ENCODE measurements around the gene CBLB.
A peak's percentile ranks its signal among the peaks of the same experiment; 100 is the strongest.
"Not testable (repeated sequence)": the region's sequence is repeated elsewhere in the genome, so short reads cannot be mapped to it uniquely, and the experiment has no call there.

Gene CBLB

DNA sequence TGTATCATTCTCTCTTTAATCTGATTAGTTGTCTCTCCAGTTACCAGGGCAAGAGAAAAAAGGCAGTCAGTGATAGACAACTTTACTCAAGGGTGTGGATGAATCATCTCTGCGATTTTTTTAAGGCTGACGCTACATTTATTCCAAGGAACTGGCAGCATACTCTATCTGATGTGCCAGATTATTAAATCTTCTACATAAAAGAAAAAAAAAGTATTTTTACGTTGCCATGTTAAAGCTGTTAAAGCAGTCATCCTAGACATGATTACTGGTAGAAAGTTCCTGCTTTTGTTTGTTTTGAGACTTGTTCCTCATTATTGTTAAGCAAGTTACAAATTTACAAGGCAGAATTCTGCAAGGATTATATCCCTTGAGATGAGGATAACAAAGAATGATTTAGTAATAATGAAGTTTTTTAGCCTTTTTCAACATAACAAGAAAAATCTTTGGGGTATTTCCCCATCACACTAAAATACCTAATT lies 121.7 kb downstream of the CBLB start:
- WGBS, 2 experiments = 87 to 95% methylated on average over 3 of the region's 3 CpGs
- Histone ChIP-seq H3K27me3 (ENCODE audit: control insufficient read depth, insufficient read depth, low read length, poor library complexity, severe bottlenecking) (no peaks in the 10 kb centered on the region), H3K4me1 (ENCODE audit: control insufficient read depth, insufficient read depth, low read length) (peaks cover 8% of the 10 kb centered on the region), H3K36me3 (ENCODE audit: control insufficient read depth, insufficient read depth, low read length) (peaks cover 5% of the 10 kb centered on the region), H3K27ac (ENCODE audit: insufficient read depth, low read depth, low read length, poor library complexity, severe bottlenecking) (no peak overlapping the region), H3K9me3 (ENCODE audit: control insufficient read depth, low read length) (no peaks in the 10 kb centered on the region), H3K4me3 (ENCODE audit: insufficient read depth, low read depth, low read length) (no peak overlapping the region)

DNA sequence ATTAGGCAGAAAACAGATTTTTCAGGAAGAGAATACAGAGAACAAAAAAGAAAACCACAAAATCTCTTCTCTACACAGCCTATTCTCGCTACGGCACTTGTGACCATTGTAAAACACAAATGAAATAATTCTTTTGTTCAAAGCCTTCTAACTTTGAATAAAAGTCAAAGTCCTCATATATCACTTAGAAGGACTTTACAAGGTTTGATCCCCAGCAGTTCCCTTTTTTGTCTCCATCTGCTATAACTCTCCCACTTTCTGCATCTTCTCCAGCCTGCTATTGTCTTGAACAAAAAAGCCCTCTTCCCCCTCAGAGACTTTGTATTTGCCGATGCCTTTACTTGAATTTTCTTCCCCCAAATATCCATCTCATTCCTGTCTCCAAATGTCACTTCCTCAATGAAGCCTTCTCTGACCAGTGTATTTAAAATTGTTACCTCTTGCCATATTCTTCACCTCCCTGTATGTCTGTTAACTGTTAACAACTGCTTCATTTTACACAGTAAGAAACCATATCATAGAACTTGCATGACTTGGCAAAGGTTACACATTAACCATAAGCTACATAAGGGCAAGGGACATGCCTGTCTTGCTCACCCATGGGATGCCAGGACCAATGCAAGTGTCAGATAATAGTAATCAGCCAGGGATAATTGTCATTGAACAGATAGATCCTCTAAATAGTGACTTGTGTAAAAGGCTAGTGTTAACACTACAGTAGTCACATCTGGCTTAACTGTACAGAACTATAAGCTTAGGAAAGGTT lies 122.4 kb downstream of the CBLB start:
- H3K27me3 ChIP-seq (ENCODE audit: control insufficient read depth, insufficient read depth, low read length, poor library complexity, severe bottlenecking) = no peaks in the 10 kb centered on the region
- WGBS, 2 experiments = 40 to 67% methylated on average over 3 of the region's 3 CpGs
- peaks cover 8% of the 10 kb centered on the region for H3K4me1 ChIP-seq (ENCODE audit: control insufficient read depth, insufficient read depth, low read length)
- H3K9me3 ChIP-seq (ENCODE audit: control insufficient read depth, low read length) = no peaks in the 10 kb centered on the region
- H3K36me3 ChIP-seq (ENCODE audit: control insufficient read depth, insufficient read depth, low read length) = peaks cover 5% of the 10 kb centered on the region
- H3K27ac ChIP-seq (ENCODE audit: insufficient read depth, low read depth, low read length, poor library complexity, severe bottlenecking) = peak overlapping the region; percentile 48
- no peak overlapping the region for H3K4me3 ChIP-seq (ENCODE audit: insufficient read depth, low read depth, low read length)

DNA sequence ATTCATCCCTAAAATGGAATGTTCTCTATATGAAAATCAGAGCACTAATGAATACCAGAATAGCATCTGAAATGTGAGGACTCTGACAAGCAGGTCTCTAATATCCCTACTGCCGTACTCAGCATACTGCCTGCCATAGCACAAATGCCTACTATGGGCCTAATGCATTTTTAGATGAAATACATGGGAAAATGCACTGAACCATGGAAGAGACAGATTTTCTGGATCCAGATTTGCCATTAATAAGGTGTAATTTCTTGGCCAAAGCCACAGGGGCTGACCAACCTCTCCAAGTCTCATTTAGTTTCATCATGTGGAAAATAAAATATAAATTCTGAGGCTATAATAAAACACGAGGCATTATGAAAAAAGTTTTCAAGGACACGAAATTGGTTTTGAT lies 123.8 kb downstream of the CBLB start:
- Histone ChIP-seq H3K36me3 (ENCODE audit: control insufficient read depth, insufficient read depth, low read length) (peaks cover 5% of the 10 kb centered on the region), H3K27me3 (ENCODE audit: control insufficient read depth, insufficient read depth, low read length, poor library complexity, severe bottlenecking) (no peaks in the 10 kb centered on the region), H3K27ac (ENCODE audit: insufficient read depth, low read depth, low read length, poor library complexity, severe bottlenecking) (no peak overlapping the region), H3K4me1 (ENCODE audit: control insufficient read depth, insufficient read depth, low read length) (peaks cover 8% of the 10 kb centered on the region), H3K4me3 (ENCODE audit: insufficient read depth, low read depth, low read length) (no peak overlapping the region), H3K9me3 (ENCODE audit: control insufficient read depth, low read length) (no peaks in the 10 kb centered on the region)
- 90 to 100% methylated on average over 1 of the region's 3 CpGs for WGBS, 2 experiments

DNA sequence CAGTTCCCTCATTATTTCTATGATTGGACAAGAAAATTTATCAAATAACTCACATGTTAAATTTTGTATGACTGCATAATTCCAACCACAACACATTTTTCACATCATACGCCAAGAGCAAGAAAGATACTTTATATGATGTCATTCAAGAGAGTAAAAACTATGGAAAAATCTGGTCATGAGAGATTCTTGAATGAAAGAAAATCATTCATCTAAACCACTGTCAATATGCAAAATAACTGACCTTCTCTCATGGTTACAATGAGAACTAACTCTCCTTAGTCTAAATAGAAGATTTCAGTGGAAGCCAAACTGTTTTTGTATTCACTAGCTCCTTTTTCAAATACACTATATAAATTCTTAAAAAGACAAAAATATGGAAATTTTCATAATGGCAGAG lies 124.6 kb downstream of the CBLB start:
- WGBS, 2 experiments = 100% methylated on average over 1 of the region's 1 CpG; no CpG with 5 or more reads in 1 of the 2 experiments

DNA sequence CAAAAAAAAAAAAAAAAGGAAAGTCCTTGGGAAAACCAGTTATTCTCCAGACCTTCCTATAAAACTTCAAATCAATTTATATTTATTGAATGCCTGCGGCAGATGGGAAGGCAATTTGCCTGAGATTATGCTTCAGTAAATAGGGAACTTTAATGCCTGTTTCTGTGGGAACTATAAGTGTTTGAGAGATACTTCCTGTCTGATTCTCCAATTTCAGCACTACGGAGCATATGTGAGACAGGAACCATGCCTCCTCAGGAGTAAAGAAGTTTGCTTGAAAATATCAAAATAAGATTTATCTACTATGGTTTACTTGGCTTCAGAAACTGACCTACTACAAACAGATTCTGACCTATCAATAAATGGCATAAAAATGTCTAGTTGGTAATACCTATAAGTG lies 135.5 kb downstream of the CBLB start:
- Histone ChIP-seq H3K9me3 (ENCODE audit: control insufficient read depth, low read length) (no peaks in the 10 kb centered on the region), H3K27me3 (ENCODE audit: control insufficient read depth, insufficient read depth, low read length, poor library complexity, severe bottlenecking) (no peaks in the 10 kb centered on the region), H3K4me3 (ENCODE audit: insufficient read depth, low read depth, low read length) (no peak overlapping the region), H3K4me1 (ENCODE audit: control insufficient read depth, insufficient read depth, low read length) (no peaks in the 10 kb centered on the region), H3K27ac (ENCODE audit: insufficient read depth, low read depth, low read length, poor library complexity, severe bottlenecking) (no peak overlapping the region), H3K36me3 (ENCODE audit: control insufficient read depth, insufficient read depth, low read length) (no peaks in the 10 kb centered on the region)
- 100% methylated on average over 1 to 2 of the region's 2 CpGs for WGBS, 2 experiments

More for the DNA sequence above, 124.6 kb downstream of the CBLB start:
- peaks cover 5% of the 10 kb centered on the region for H3K36me3 ChIP-seq (ENCODE audit: control insufficient read depth, insufficient read depth, low read length)
- no peaks in the 10 kb centered on the region for H3K27me3 ChIP-seq (ENCODE audit: control insufficient read depth, insufficient read depth, low read length, poor library complexity, severe bottlenecking)
- H3K27ac ChIP-seq (ENCODE audit: insufficient read depth, low read depth, low read length, poor library complexity, severe bottlenecking) = no peak overlapping the region
- H3K4me3 ChIP-seq (ENCODE audit: insufficient read depth, low read depth, low read length) = no peak overlapping the region
- H3K9me3 ChIP-seq (ENCODE audit: control insufficient read depth, low read length) = no peaks in the 10 kb centered on the region
- H3K4me1 ChIP-seq (ENCODE audit: control insufficient read depth, insufficient read depth, low read length) = peaks cover 8% of the 10 kb centered on the region

DNA sequence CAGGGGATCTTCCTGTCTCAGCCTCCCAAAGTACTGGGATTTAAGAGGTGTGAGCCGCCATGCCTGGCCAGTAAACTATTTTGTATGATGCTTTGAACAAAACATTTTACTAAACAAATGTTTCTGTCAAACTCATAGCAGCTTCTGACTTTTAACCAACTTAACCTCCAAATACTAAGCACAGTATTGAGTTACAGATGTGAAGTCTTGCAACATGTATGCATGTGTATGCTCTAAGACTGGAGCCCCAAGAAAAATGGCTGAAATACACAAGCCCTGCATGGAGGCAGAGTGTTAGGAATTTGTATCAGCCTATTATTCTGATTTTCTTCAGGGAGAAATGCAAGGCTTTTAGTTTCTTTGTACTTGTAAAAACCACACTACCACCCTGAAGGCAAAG lies 137.1 kb downstream of the CBLB start:
- Histone ChIP-seq H3K27ac (ENCODE audit: insufficient read depth, low read depth, low read length, poor library complexity, severe bottlenecking) (no peak overlapping the region), H3K4me3 (ENCODE audit: insufficient read depth, low read depth, low read length) (no peak overlapping the region), H3K9me3 (ENCODE audit: control insufficient read depth, low read length) (no peaks in the 10 kb centered on the region), H3K4me1 (ENCODE audit: control insufficient read depth, insufficient read depth, low read length) (no peaks in the 10 kb centered on the region), H3K36me3 (ENCODE audit: control insufficient read depth, insufficient read depth, low read length) (peaks cover 7% of the 10 kb centered on the region), H3K27me3 (ENCODE audit: control insufficient read depth, insufficient read depth, low read length, poor library complexity, severe bottlenecking) (no peaks in the 10 kb centered on the region)
- WGBS, 2 experiments = 86 to 100% methylated on average over 1 of the region's 1 CpG

- Histone ChIP-seq H3K4me1 (ENCODE audit: control insufficient read depth, insufficient read depth, low read length) (no peaks in the 10 kb centered on the region), H3K9me3 (ENCODE audit: control insufficient read depth, low read length) (no peaks in the 10 kb centered on the region), H3K27me3 (ENCODE audit: control insufficient read depth, insufficient read depth, low read length, poor library complexity, severe bottlenecking) (no peaks in the 10 kb centered on the region), H3K4me3 (ENCODE audit: insufficient read depth, low read depth, low read length) (no peak overlapping the region), H3K36me3 (ENCODE audit: control insufficient read depth, insufficient read depth, low read length) (peaks cover 7% of the 10 kb centered on the region), H3K27ac (ENCODE audit: insufficient read depth, low read depth, low read length, poor library complexity, severe bottlenecking) (no peak overlapping the region)
Measured at GRCh38 chr3:105730801-105731354, 137.9 kb downstream of the CBLB start.

- H3K9me3 ChIP-seq (ENCODE audit: control insufficient read depth, low read length) = no peaks in the 10 kb centered on the region
- WGBS, 2 experiments = 92% methylated on average over 2 of the region's 3 CpGs; no CpG with 5 or more reads in 1 of the 2 experiments
Measured at GRCh38 chr3:105729667-105730066, 139.1 kb downstream of the CBLB start.

DNA sequence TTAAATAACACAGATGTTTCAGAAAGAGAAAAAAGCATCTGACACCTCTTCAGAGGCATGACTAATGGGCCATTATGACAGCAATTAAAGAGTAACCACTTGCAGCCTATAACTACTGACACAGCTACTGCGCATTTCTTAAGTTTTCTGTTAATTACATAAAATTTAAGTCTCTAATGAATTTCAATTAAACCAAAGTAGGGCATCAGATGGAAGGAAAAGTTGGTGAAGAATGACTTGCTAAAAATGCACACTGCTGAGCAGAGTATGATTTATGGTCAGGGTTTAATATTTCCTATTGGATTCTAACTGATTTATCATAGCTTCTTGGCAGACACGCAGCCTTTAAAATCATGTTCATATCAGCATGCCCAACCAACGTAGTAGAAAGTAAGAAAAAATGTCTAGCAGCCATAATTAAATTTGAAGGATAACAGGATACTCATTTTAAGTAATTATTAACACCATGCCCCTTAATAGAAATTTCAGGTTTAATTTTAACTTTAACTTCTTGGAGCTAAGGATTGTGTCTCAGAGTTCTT lies 140.0 kb downstream of the CBLB start:
- 60 to 81% methylated on average over 1 to 3 of the region's 3 CpGs for WGBS, 2 experiments
- H3K9me3 ChIP-seq (ENCODE audit: control insufficient read depth, low read length) = no peaks in the 10 kb centered on the region
- peaks cover 7% of the 10 kb centered on the region for H3K36me3 ChIP-seq (ENCODE audit: control insufficient read depth, insufficient read depth, low read length)
- no peak overlapping the region for H3K27ac ChIP-seq (ENCODE audit: insufficient read depth, low read depth, low read length, poor library complexity, severe bottlenecking)
- H3K27me3 ChIP-seq (ENCODE audit: control insufficient read depth, insufficient read depth, low read length, poor library complexity, severe bottlenecking) = no peaks in the 10 kb centered on the region
- H3K4me1 ChIP-seq (ENCODE audit: control insufficient read depth, insufficient read depth, low read length) = no peaks in the 10 kb centered on the region
- no peak overlapping the region for H3K4me3 ChIP-seq (ENCODE audit: insufficient read depth, low read depth, low read length)

More at GRCh38 chr3:105729667-105730066, 139.1 kb downstream of the CBLB start:
- H3K4me3 ChIP-seq (ENCODE audit: insufficient read depth, low read depth, low read length) = no peak overlapping the region
- peaks cover 7% of the 10 kb centered on the region for H3K36me3 ChIP-seq (ENCODE audit: control insufficient read depth, insufficient read depth, low read length)
- no peaks in the 10 kb centered on the region for H3K27me3 ChIP-seq (ENCODE audit: control insufficient read depth, insufficient read depth, low read length, poor library complexity, severe bottlenecking)
- H3K4me1 ChIP-seq (ENCODE audit: control insufficient read depth, insufficient read depth, low read length) = no peaks in the 10 kb centered on the region
- H3K27ac ChIP-seq (ENCODE audit: insufficient read depth, low read depth, low read length, poor library complexity, severe bottlenecking) = no peak overlapping the region

- H3K9me3 ChIP-seq (ENCODE audit: control insufficient read depth, low read length); H3K27ac ChIP-seq (ENCODE audit: insufficient read depth, low read depth, low read length, poor library complexity, severe bottlenecking); H3K27me3 ChIP-seq (ENCODE audit: control insufficient read depth, insufficient read depth, low read length, poor library complexity, severe bottlenecking); H3K4me3 ChIP-seq (ENCODE audit: insufficient read depth, low read depth, low read length); H3K4me1 ChIP-seq (ENCODE audit: control insufficient read depth, insufficient read depth, low read length); H3K36me3 ChIP-seq (ENCODE audit: control insufficient read depth, insufficient read depth, low read length): not testable (repeated sequence)
- 91 to 93% methylated on average over 3 of the region's 3 CpGs for WGBS, 2 experiments
Measured at GRCh38 chr3:105727036-105727435, 141.8 kb downstream of the CBLB start.
